Uterus (tissue), 2 donors: ENCODE data around the gene HBEGF.

ENCODE experiments used
- CTCF ChIP-seq, 4 experiments: fragments of 200-600 bp in 2 of 4; fragments of 450-650 bp in 2 of 4; sonication (generic) in 2 of 4; IDR thresholded peaks; one replicate each; pipeline ENCODE4 v1.5.1; 2016 to 2019; ENCODE audit warnings: antibody characterized with exemption in 4 of 4, mild to moderate bottlenecking in 2 of 4, moderate library complexity in 1 of 4
- POLR2A ChIP-seq, 2 donors: fragments of 450-650 bp; IDR thresholded peaks; one replicate each; pipeline ENCODE4 v1.6.1; 2016; ENCODE audit warnings: antibody characterized with exemption in 2 of 2, mild to moderate bottlenecking in 1 of 2, moderate library complexity in 1 of 2

- TF ChIP-seq CTCF (IDR thresholded peaks at IDR 0.05) (no peak), POLR2A (IDR thresholded peaks at IDR 0.05) (no peak)
Observed at GRCh38 chr5:140356853-140357725, 10.7 kb upstream of the HBEGF start.
